IMR-90 (cell line): ENCODE results near the gene ATF5. TPM values are rescaled to one million over a fixed set of nuclear protein-coding genes. Genes with fewer than 3 reads are reported as not detected.

Source experiments
- ATAC-seq: fragments of 200-7000 bp; cut with Tn5 transposase; 2 replicates; pipeline ENCODE4 v1.9.1; 2020; ENCODE audit warnings: low read depth, mild to moderate bottlenecking, moderate library complexity
- BruUV-seq: library from RNA; stranded (reverse); fragments of 400-500 nt; replicated peaks from 2 replicates; lab custom pipeline; 2021; lab: Mats Ljungman, UMichigan
- CTCF ChIA-PET: fragments of 300-600 bp; formaldehyde crosslinking; extraction: SDS; loops from one replicate; lab custom pipeline; 2021; ENCODE audit warnings: antibody characterized with exemption; lab: Yijun Ruan, JAX
- POLR2A ChIA-PET: fragments of 300-600 bp; sonication (Branson Sonifier 250); formaldehyde crosslinking; loops from one replicate; lab custom pipeline; 2022; ENCODE audit warnings: antibody characterized with exemption; ENCODE audit not compliant: unreplicated experiment; lab: Charles Lee
- DNase-seq: peaks from one replicate; pipeline ENCODE4 v3.0.0; 2013
- H2AFZ ChIP-seq: replicated peaks from 2 replicates; pipeline ENCODE3; 2013; ENCODE audit warnings: low read length, mild to moderate bottlenecking; ENCODE audit not compliant: poor library complexity
- H2AK5ac ChIP-seq: 2 replicates; pipeline ENCODE4 v1.6.1; 2013; ENCODE audit warnings: low read depth, low read length, inconsistent platforms
- H2AK9ac ChIP-seq: replicated peaks from 2 replicates; pipeline ENCODE3; 2013; ENCODE audit warnings: mild to moderate bottlenecking, low read depth, low read length, moderate library complexity; ENCODE audit not compliant: poor library complexity
- H2BK120ac ChIP-seq: 2 replicates; pipeline ENCODE4 v1.6.1; 2013; ENCODE audit warnings: low read depth, low read length, inconsistent platforms
- H2BK15ac ChIP-seq: 3 replicates; pipeline ENCODE4 v1.6.1; 2013; ENCODE audit warnings: low read depth, low read length, inconsistent platforms
- H2BK20ac ChIP-seq: 2 replicates; pipeline ENCODE4 v1.6.1; 2013; ENCODE audit warnings: low read depth, mild to moderate bottlenecking, inconsistent platforms, low read length, moderate library complexity
- H2BK5ac ChIP-seq: 2 replicates; pipeline ENCODE4 v1.6.1; 2013; ENCODE audit warnings: mild to moderate bottlenecking, low read depth, low read length, inconsistent platforms; ENCODE audit not compliant: poor library complexity, severe bottlenecking
- H3K14ac ChIP-seq: replicated peaks from 2 replicates; pipeline ENCODE4 v1.6.1; 2013; ENCODE audit warnings: low read depth, low read length, inconsistent platforms
- H3K18ac ChIP-seq: 2 replicates; pipeline ENCODE4 v1.6.1; 2013; ENCODE audit warnings: low read depth, low read length, control low read depth
- H3K23ac ChIP-seq: 2 replicates; pipeline ENCODE4 v1.6.1; 2013; ENCODE audit warnings: low read depth, low read length, inconsistent platforms
- H3K27ac ChIP-seq: 2 replicates; pipeline ENCODE4 v1.5.1; 2013; ENCODE audit warnings: mild to moderate bottlenecking, control low read depth, low read length; ENCODE audit not compliant: insufficient read depth
- H3K27me3 ChIP-seq: 2 replicates; pipeline ENCODE4 v1.6.1; 2013; ENCODE audit warnings: low read length; ENCODE audit not compliant: control insufficient read depth, insufficient read depth
- H3K36me3 ChIP-seq: 2 replicates; pipeline ENCODE4 v1.6.1; 2013; ENCODE audit warnings: low read length, mixed read lengths; ENCODE audit not compliant: control insufficient read depth, insufficient read depth
- H3K4ac ChIP-seq: 2 replicates; pipeline ENCODE4 v1.6.1; 2013; ENCODE audit warnings: low read depth, low read length, inconsistent platforms
- H3K4me1 ChIP-seq: 2 replicates; pipeline ENCODE4 v1.6.1; 2013; ENCODE audit warnings: low read length, mixed read lengths; ENCODE audit not compliant: control insufficient read depth, insufficient read depth
- H3K4me2 ChIP-seq: 2 replicates; pipeline ENCODE4 v1.6.1; 2013; ENCODE audit warnings: low read depth, mild to moderate bottlenecking, control low read depth, low read length, moderate library complexity
- H3K4me3 ChIP-seq: 2 replicates; pipeline ENCODE4 v1.5.1; 2013; ENCODE audit warnings: low read depth, mild to moderate bottlenecking, control low read depth, low read length, moderate library complexity; ENCODE audit not compliant: insufficient read depth
- H3K56ac ChIP-seq: 2 replicates; pipeline ENCODE4 v1.6.1; 2013; ENCODE audit warnings: low read length, inconsistent platforms; ENCODE audit not compliant: insufficient read depth; ENCODE audit errors: extremely low read depth
- H3K79me1 ChIP-seq, 2 experiments: 2 replicates each; pipeline ENCODE4 v1.6.1; 2013; ENCODE audit warnings: low read length in 2 of 2, inconsistent platforms in 1 of 2, low read depth in 1 of 2
- H3K9ac ChIP-seq: 2 replicates; pipeline ENCODE4 v1.6.1; 2013; ENCODE audit warnings: low read depth, low read length, control low read depth
- H3K9me1 ChIP-seq: 2 replicates; pipeline ENCODE4 v1.6.1; 2013; ENCODE audit warnings: low read length, inconsistent platforms; ENCODE audit not compliant: insufficient read depth
- H3K9me3 ChIP-seq: 2 replicates; pipeline ENCODE4 v1.6.1; 2013; ENCODE audit warnings: low read length; ENCODE audit not compliant: control insufficient read depth, insufficient read depth
- H4K20me1 ChIP-seq: 2 replicates; pipeline ENCODE4 v1.6.1; 2013; ENCODE audit warnings: low read length, inconsistent platforms; ENCODE audit not compliant: insufficient read depth
- H4K5ac ChIP-seq: 2 replicates; pipeline ENCODE4 v1.6.1; 2013; ENCODE audit warnings: mild to moderate bottlenecking, low read depth, low read length, control low read depth
- H4K8ac ChIP-seq, 2 experiments: 2 replicates each; pipeline ENCODE4 v1.6.1; 2013; ENCODE audit warnings: low read depth in 2 of 2, low read length in 2 of 2, control low read depth in 1 of 2, inconsistent platforms in 1 of 2
- H4K91ac ChIP-seq: 2 replicates; pipeline ENCODE4 v1.6.1; 2013; ENCODE audit warnings: low read depth, low read length, inconsistent platforms; ENCODE audit not compliant: insufficient read depth
- CEBPB ChIP-seq: IDR thresholded peaks from 2 replicates; pipeline ENCODE4 v1.6.1; 2012; ENCODE audit warnings: low read depth, low read length, improper control_type of control experiment
- MAFK ChIP-seq: IDR thresholded peaks from 2 replicates; pipeline ENCODE4 v1.6.1; 2012; ENCODE audit warnings: low read depth, low read length, improper control_type of control experiment
- MXI1 ChIP-seq: IDR thresholded peaks from 2 replicates; pipeline ENCODE4 v1.6.1; 2012; ENCODE audit warnings: low read depth, mild to moderate bottlenecking, low read length, moderate library complexity, borderline replicate concordance
- NFE2L2 ChIP-seq: fragments of 150-350 bp; IDR thresholded peaks from 2 replicates; pipeline ENCODE4 v1.6.1; 2016; ENCODE audit warnings: low read depth, mild to moderate bottlenecking, low read length
- RFX5 ChIP-seq: IDR thresholded peaks from 2 replicates; pipeline ENCODE4 v1.8.0; 2012; ENCODE audit warnings: low read depth, mild to moderate bottlenecking, low read length, moderate library complexity
- SMC3 ChIP-seq: fragments of 150-350 bp; IDR thresholded peaks from 2 replicates; pipeline ENCODE4 v1.6.1; 2016; ENCODE audit warnings: low read depth, mild to moderate bottlenecking, antibody characterized with exemption, low read length, moderate library complexity
- WGBS, 2 experiments: methylation state at CpG; one replicate each; pipeline versions ENCODE4 v1.1.5 to v1.1.7; 2013; ENCODE audit warnings: missing lambda C conversion rate in 2 of 2; ENCODE audit not compliant: insufficient read length in 1 of 2; ENCODE audit errors: extremely low coverage in 2 of 2; 5-methylcytosine and 5-hydroxymethylcytosine counted together
- dilution Hi-C: fragments of 300-500 bp; cut with HindIII; formaldehyde crosslinking; loops from one replicate; pipeline ENCODE4 v1.14.3; 2018; ENCODE audit warnings: low sequenced_read_pairs; ENCODE audit not compliant: unreplicated experiment
- in situ Hi-C: fragments of 300-500 bp; cut with MboI; formaldehyde crosslinking; loops from 3 replicates; pipeline ENCODE4 v1.14.3; 2019; ENCODE audit warnings: low sequenced_read_pairs, inconsistent platforms, mixed read lengths
- intact Hi-C: fragments of 100-400 bp; cut with micrococcal nuclease; formaldehyde crosslinking; loops from 2 replicates; pipeline ENCODE4 v1.10.0; 2022
- polyA plus RNA-seq, 3 experiments: library from polyadenylated mRNA; depleted of rRNA; stranded (reverse); fragments of >200 nt; gene quantifications; 2 replicates each; pipeline ENCODE4 v1.2.3, GENCODE V29; 2012; ENCODE audit warnings: low replicate concordance in 1 of 3
- total RNA-seq: library from RNA; depleted of rRNA; stranded (reverse); fragments of >200 nt; gene quantifications from 2 replicates; pipeline ENCODE4 v1.2.3, GENCODE V29; 2012
- TF ChIP-seq, protein P1 (sequence below): conservative IDR thresholded peaks from 2 replicates; pipeline ENCODE4 v1.5.1; 2012; ENCODE audit warnings: mild to moderate bottlenecking, low read depth, low read length, improper control_type of control experiment
- TF ChIP-seq, protein P2 (sequence below): fragments of 150-350 bp; IDR thresholded peaks from 2 replicates; pipeline ENCODE4 v1.6.1; 2016; ENCODE audit warnings: low read depth, mild to moderate bottlenecking, low read length, moderate library complexity, borderline replicate concordance
- TF ChIP-seq, protein P3 (sequence below): fragments of 150-350 bp; IDR thresholded peaks from 2 replicates; pipeline ENCODE4 v1.6.1; 2017; ENCODE audit warnings: mild to moderate bottlenecking, antibody characterized with exemption, low read length, low read depth

ATF5 gene
- total and polyA plus RNA-seq, 2 of the 4 experiments (the other 2 are of a cell fraction): 2.7 to 15.7 TPM

DNA sequence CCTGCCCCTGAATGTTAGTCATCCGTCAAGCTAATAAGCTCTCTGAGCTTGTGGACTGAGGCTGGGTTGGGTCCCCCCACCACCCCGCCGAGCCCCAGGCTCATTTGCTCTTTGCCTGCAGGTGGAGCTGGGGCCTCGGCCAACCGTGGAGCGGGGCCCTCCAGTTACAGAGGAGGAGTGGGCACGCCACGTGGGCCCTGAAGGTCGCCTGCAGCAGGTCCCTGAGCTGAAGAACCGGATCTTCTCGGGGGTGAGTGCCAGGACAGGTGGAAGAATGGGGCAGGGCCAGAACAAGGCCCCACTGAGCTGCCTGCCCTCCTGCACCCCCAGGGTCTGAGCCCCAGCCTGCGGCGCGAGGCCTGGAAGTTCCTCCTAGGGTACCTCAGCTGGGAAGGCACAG is 46.4 kb upstream of the ATF5 start:
- Histone ChIP-seq H2BK20ac (no peak overlapping the region), H2AK9ac (no peak overlapping the region), H2BK120ac (no peak overlapping the region), H3K14ac (no peak overlapping the region), H3K9me1 (peaks cover 6% of the 10 kb centered on the region; the same call in 1 of the 2 replicates), H3K4ac (no peak overlapping the region), H3K18ac (no peak overlapping the region), H2AFZ (no peak overlapping the region), H3K23ac (no peak overlapping the region), H2BK15ac (no peak overlapping the region), H3K4me2 (no peak overlapping the region), H3K9ac (no peak overlapping the region), H3K27me3 (no peaks in the 10 kb centered on the region), H2BK5ac (no peak overlapping the region), H3K4me1 (peaks cover 4% of the 10 kb centered on the region), H3K27ac (no peak overlapping the region), H3K79me1 (peaks cover 14 to 28% of the 10 kb centered on the region in 2 experiments; a peak in 3 of 4 replicates), H4K91ac (no peak overlapping the region), H3K9me3 (peaks cover 6% of the 10 kb centered on the region; the same call in 1 of the 2 replicates), H2AK5ac (no peak overlapping the region), H4K5ac (no peak overlapping the region), H4K20me1 (no peaks in the 10 kb centered on the region; the same call in 1 of the 2 replicates), H4K8ac (no peak overlapping the region), H3K4me3 (no peak overlapping the region), H3K56ac (no peak overlapping the region), H3K36me3 (peaks cover 61% of the 10 kb centered on the region)
- WGBS, 2 experiments: 90% methylated on average over 7 of the region's 14 CpGs; no CpG with 5 or more reads in 1 of the 2 experiments
- in situ Hi-C loops (no loop called here), dilution Hi-C loops (no loop called here), intact Hi-C loops (no loop called here)
- CTCF ChIA-PET: no interaction called here
- no peak for ATAC-seq
- DNase-seq: no peak
- POLR2A ChIA-PET: no interaction called here
- TF ChIP-seq CEBPB: no peak
- TF ChIP-seq, protein P1, sequence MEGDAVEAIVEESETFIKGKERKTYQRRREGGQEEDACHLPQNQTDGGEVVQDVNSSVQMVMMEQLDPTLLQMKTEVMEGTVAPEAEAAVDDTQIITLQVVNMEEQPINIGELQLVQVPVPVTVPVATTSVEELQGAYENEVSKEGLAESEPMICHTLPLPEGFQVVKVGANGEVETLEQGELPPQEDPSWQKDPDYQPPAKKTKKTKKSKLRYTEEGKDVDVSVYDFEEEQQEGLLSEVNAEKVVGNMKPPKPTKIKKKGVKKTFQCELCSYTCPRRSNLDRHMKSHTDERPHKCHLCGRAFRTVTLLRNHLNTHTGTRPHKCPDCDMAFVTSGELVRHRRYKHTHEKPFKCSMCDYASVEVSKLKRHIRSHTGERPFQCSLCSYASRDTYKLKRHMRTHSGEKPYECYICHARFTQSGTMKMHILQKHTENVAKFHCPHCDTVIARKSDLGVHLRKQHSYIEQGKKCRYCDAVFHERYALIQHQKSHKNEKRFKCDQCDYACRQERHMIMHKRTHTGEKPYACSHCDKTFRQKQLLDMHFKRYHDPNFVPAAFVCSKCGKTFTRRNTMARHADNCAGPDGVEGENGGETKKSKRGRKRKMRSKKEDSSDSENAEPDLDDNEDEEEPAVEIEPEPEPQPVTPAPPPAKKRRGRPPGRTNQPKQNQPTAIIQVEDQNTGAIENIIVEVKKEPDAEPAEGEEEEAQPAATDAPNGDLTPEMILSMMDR: no peak
- TF ChIP-seq, protein P2, sequence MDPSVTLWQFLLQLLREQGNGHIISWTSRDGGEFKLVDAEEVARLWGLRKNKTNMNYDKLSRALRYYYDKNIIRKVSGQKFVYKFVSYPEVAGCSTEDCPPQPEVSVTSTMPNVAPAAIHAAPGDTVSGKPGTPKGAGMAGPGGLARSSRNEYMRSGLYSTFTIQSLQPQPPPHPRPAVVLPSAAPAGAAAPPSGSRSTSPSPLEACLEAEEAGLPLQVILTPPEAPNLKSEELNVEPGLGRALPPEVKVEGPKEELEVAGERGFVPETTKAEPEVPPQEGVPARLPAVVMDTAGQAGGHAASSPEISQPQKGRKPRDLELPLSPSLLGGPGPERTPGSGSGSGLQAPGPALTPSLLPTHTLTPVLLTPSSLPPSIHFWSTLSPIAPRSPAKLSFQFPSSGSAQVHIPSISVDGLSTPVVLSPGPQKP: no peak
- no peak for TF ChIP-seq SMC3
- TF ChIP-seq NFE2L2: no peak
- no peak for TF ChIP-seq RFX5
- no peak for TF ChIP-seq MXI1
- TF ChIP-seq, protein P3, sequence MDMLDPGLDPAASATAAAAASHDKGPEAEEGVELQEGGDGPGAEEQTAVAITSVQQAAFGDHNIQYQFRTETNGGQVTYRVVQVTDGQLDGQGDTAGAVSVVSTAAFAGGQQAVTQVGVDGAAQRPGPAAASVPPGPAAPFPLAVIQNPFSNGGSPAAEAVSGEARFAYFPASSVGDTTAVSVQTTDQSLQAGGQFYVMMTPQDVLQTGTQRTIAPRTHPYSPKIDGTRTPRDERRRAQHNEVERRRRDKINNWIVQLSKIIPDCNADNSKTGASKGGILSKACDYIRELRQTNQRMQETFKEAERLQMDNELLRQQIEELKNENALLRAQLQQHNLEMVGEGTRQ: no peak
- TF ChIP-seq MAFK: no peak
- BruUV-seq: no TSS peak
